Adrenal gland (tissue), 5 donors: ENCODE measurements around the gene C14orf93.

Experiments used
- POLR2A ChIP-seq, 2 donors: fragments of 450-650 bp; IDR thresholded peaks; one replicate each; pipeline ENCODE4 v1.6.1; 2017; ENCODE audit warnings: antibody characterized with exemption in 2 of 2, mild to moderate bottlenecking in 2 of 2, moderate library complexity in 1 of 2
- TF ChIP-seq, protein P1 (sequence below), 6 experiments: fragments of 450-650 bp in 4 of 6; fragments of 200-600 bp in 2 of 6; sonication (generic) in 1 of 6; IDR thresholded peaks; 1 replicate in 5 of 6; 2 replicates in 1 of 6; pipeline versions ENCODE4 v1.5.1 to v1.8.0; 2016 to 2021; ENCODE audit warnings: antibody characterized with exemption in 6 of 6, mild to moderate bottlenecking in 2 of 6, moderate library complexity in 1 of 6
- donor health status: DM: no; HTN: no; CAD: no.

DNA sequence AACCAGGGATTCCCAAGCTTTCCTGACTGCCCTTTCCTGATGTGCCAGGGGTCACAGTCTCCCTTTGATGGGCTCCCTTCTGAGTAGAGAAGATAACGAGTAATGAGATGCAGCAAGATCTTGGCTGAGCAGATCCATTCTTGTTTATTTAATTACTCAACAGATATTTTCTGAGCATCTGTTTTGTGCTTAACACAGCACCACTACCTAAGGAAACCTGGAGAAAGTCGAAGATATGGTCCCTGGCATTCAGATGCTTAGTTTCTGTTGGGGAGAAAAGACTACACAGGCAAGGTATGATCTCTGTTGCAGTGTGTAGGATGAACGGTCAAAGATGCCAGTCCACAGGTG lies 31.5 kb downstream of the C14orf93 start:
- no peak for TF ChIP-seq POLR2A (IDR thresholded peaks at IDR 0.05)
- TF ChIP-seq, protein P1, sequence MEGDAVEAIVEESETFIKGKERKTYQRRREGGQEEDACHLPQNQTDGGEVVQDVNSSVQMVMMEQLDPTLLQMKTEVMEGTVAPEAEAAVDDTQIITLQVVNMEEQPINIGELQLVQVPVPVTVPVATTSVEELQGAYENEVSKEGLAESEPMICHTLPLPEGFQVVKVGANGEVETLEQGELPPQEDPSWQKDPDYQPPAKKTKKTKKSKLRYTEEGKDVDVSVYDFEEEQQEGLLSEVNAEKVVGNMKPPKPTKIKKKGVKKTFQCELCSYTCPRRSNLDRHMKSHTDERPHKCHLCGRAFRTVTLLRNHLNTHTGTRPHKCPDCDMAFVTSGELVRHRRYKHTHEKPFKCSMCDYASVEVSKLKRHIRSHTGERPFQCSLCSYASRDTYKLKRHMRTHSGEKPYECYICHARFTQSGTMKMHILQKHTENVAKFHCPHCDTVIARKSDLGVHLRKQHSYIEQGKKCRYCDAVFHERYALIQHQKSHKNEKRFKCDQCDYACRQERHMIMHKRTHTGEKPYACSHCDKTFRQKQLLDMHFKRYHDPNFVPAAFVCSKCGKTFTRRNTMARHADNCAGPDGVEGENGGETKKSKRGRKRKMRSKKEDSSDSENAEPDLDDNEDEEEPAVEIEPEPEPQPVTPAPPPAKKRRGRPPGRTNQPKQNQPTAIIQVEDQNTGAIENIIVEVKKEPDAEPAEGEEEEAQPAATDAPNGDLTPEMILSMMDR (IDR thresholded peaks at IDR 0.05) = no peak
